CD4-positive, alpha-beta T cell (primary cell): Measurements from ENCODE around the gene ABCB6. TPM values are rescaled to one million over a fixed set of nuclear protein-coding genes. Genes with fewer than 3 reads are reported as not detected.

Experiments
- ATAC-seq: fragments of 200-7000 bp; cut with Tn5 transposase; one replicate; pipeline ENCODE4 v1.10.0; 2022; ENCODE audit warnings: mild to moderate bottlenecking; ENCODE audit not compliant: poor library complexity
- CTCF ChIA-PET: fragments of 350-600 bp; sonication (Branson Sonifier 250); formaldehyde crosslinking; loops from one replicate; lab custom pipeline; 2021; ENCODE audit warnings: antibody characterized with exemption, inconsistent platforms; lab: Charles Lee
- POLR2A ChIA-PET: fragments of 350-600 bp; sonication (Branson Sonifier 250); formaldehyde crosslinking; loops from one replicate; lab custom pipeline; 2021; ENCODE audit warnings: antibody characterized with exemption, inconsistent platforms; lab: Charles Lee
- DNase-seq, 14 experiments: peaks; one replicate each; pipeline ENCODE4 v3.0.0-alpha.2; 2013 to 2020; ENCODE audit warnings: mixed read lengths in 2 of 14
- H3K27ac ChIP-seq, 2 donors: one replicate each; pipeline versions ENCODE4 v1.5.1 to v1.7.0; 2013; ENCODE audit warnings: low read length in 2 of 2, low read depth in 1 of 2, mild to moderate bottlenecking in 1 of 2
- H3K27me3 ChIP-seq, 2 experiments: 1 replicate in 1 of 2; 2 replicates in 1 of 2; pipeline versions ENCODE4 v1.6.1 to v1.7.0; 2013; ENCODE audit warnings: low read length in 2 of 2, control low read depth in 1 of 2, mild to moderate bottlenecking in 1 of 2, moderate library complexity in 1 of 2; ENCODE audit not compliant: insufficient read depth in 2 of 2, control insufficient read depth in 1 of 2
- H3K36me3 ChIP-seq: one replicate; pipeline ENCODE4 v1.6.1; 2013; ENCODE audit warnings: low read length, control low read depth; ENCODE audit not compliant: insufficient read depth
- H3K4me1 ChIP-seq: one replicate; pipeline ENCODE4 v1.6.1; 2013; ENCODE audit warnings: low read length, control low read depth; ENCODE audit not compliant: insufficient read depth
- H3K4me3 ChIP-seq: one replicate; pipeline ENCODE4 v1.5.1; 2013; ENCODE audit warnings: mild to moderate bottlenecking, low read length, moderate library complexity
- H3K9me3 ChIP-seq, 2 experiments: 1 replicate in 1 of 2; 2 replicates in 1 of 2; pipeline versions ENCODE4 v1.6.1 to v1.7.0; 2013; ENCODE audit warnings: low read length in 2 of 2, mild to moderate bottlenecking in 2 of 2, control low read depth in 1 of 2, moderate library complexity in 1 of 2; ENCODE audit not compliant: control insufficient read depth in 1 of 2, insufficient read depth in 1 of 2
- H3K27ac Mint-ChIP-seq: one replicate; pipeline ENCODE4 v1.8.0; 2020; ENCODE audit warnings: mixed read lengths
- H3K27me3 Mint-ChIP-seq: one replicate; pipeline ENCODE4 v1.8.0; 2021; ENCODE audit warnings: mixed read lengths
- H3K36me3 Mint-ChIP-seq: one replicate; pipeline ENCODE4 v1.8.0; 2021; ENCODE audit warnings: low read depth, mixed read lengths
- H3K4me1 Mint-ChIP-seq: one replicate; pipeline ENCODE4 v1.8.0; 2021; ENCODE audit warnings: low read depth, mixed read lengths
- H3K4me3 Mint-ChIP-seq: one replicate; pipeline ENCODE4 v1.8.0; 2020; ENCODE audit warnings: mild to moderate bottlenecking, mixed read lengths
- H3K9me3 Mint-ChIP-seq: one replicate; pipeline ENCODE4 v1.8.0; 2020; ENCODE audit warnings: mixed read lengths
- intact Hi-C, 2 experiments: fragments of 100-400 bp; cut with DNase I in 1 of 2; cut with micrococcal nuclease in 1 of 2; formaldehyde crosslinking; loops; one replicate each; pipeline versions ENCODE4 v1.15.1 to v1.9.0; 2023 to 2025; cut with DNase I, micrococcal nuclease
- total RNA-seq, 174 experiments: library from RNA in 2 of 174; stranded (reverse) in 2 of 174; gene quantifications; one replicate each; pipeline ENCODE4 v1.2.3 and lab custom pipeline; 2021 to 2026
- TF ChIP-seq, protein P1 (sequence below): fragments of 200-600 bp; IDR thresholded peaks from one replicate; pipeline ENCODE4 v1.8.0; 2022; ENCODE audit warnings: antibody characterized with exemption, mild to moderate bottlenecking

The ABCB6 gene
- total RNA-seq, 2 experiments from 2014 or later, result 2.6 to 3.1 TPM

DNA sequence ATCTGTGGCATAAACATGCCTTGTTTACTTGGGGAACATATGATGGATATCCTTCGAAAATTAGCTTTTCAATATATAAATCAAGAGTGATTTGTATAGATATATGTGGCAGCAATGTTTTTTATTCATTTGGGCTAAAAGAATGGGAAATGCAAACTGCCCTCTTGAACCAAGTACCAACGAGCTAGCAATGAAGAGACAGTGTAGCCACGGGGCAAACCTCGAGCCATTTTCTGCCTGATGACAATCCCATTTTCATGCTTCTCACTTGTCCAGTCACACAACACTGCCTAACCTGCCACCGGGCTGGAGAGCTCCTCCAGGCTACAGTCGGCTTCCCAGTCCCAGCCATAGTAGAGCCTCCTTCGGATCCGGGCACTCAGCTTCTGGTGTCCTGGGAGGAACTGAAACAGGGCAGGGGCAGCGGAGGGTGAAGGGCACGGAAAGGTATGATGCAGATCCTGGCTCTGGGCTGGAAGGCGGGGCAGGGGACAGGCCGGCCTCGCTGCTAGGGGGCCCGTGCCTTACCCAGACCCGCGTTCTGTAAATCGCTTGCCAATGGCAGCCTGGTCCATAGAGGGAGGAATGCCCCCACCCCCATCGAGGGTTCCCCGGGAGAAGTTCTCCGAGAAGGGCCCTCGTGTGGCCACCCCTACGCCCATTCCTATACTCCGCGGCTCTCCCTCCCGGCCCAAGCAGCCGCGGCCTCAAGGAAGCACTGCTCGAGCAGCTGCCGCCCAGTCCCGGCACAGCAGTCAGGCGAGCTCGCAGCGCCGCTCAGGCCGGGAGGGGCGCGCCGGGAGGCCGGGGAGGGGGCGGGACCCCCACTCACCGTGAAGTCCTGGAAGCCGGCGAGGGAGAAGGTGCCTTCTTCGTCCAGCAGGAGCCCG is 42.6 kb downstream of the ABCB6 start:
- Mint-ChIP-seq H3K27ac (peak overlapping the region; percentile 99), H3K9me3 (no peaks in the 10 kb centered on the region), H3K36me3 (peaks cover 82% of the 10 kb centered on the region), H3K4me1 (peaks cover 68% of the 10 kb centered on the region), H3K27me3 (no peaks in the 10 kb centered on the region), H3K4me3 (peak overlapping the region; percentile 94)
- H3K9me3 ChIP-seq, result no peaks in the 10 kb centered on the region
- peak in 5 of 14 experiments; percentile 14 to 36 (median 24) for DNase-seq
- no peaks in the 10 kb centered on the region for H3K27me3 ChIP-seq
- H3K36me3 ChIP-seq, result peaks cover 51% of the 10 kb centered on the region
- TF ChIP-seq, protein P1, sequence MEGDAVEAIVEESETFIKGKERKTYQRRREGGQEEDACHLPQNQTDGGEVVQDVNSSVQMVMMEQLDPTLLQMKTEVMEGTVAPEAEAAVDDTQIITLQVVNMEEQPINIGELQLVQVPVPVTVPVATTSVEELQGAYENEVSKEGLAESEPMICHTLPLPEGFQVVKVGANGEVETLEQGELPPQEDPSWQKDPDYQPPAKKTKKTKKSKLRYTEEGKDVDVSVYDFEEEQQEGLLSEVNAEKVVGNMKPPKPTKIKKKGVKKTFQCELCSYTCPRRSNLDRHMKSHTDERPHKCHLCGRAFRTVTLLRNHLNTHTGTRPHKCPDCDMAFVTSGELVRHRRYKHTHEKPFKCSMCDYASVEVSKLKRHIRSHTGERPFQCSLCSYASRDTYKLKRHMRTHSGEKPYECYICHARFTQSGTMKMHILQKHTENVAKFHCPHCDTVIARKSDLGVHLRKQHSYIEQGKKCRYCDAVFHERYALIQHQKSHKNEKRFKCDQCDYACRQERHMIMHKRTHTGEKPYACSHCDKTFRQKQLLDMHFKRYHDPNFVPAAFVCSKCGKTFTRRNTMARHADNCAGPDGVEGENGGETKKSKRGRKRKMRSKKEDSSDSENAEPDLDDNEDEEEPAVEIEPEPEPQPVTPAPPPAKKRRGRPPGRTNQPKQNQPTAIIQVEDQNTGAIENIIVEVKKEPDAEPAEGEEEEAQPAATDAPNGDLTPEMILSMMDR, result no peak
- H3K4me1 ChIP-seq, result peaks cover 78% of the 10 kb centered on the region
- ChIA-PET POLR2A (interaction anchor here (0.6 to 5.5 kb wide), 31 partner anchors 9 to 503 kb away, joined by 3 to 139 read pairs (median 7); partner anchors contain the start of genes ABCB6, ANKZF1, ATG9A and DNAJB2), CTCF (interaction anchor here (0.7 to 4.0 kb wide), 7 partner anchors 16 to 196 kb away, joined by 3 to 19 read pairs (median 6); partner anchors contain the start of genes ABCB6, NHEJ1 and ZFAND2B)
- intact Hi-C loops, result loop anchor here (1.0 to 10.0 kb wide), 9 partner anchors 35 to 779 kb away; partner anchors contain the start of genes CTDSP1 (in 1 of the 2), DNAJB2 (in 1 of the 2), GLB1L (in 1 of the 2) and STK11IP (in 1 of the 2)
- H3K4me3 ChIP-seq, result peak overlapping the region; percentile 90
- ATAC-seq, result peak; percentile 13
- peak overlapping the region; percentile 78 to 97 for H3K27ac ChIP-seq

DNA sequence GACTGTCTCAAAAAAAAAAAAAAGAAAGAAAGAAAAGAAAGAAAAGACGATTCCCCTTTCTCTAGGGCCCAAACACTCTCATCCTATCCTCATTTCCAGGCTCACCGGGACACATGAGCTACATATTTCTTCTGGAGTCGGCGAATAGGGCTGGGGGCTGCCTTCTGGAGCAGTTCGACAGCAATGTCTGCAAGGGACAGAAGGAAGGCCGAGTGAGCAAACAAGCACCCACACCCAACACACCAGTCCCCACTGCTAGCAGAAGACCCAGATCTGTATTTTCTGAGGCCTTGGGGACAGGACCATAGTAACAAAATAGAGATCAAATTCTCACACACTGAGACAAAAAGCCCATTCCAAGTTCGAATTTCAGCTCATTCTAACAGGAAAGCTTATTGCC is 43.3 kb downstream of the ABCB6 start:
- POLR2A ChIA-PET, result interaction anchor here (0.7 to 5.5 kb wide), 15 partner anchors 10 to 212 kb away, joined by 3 to 139 read pairs (median 19); partner anchors contain the start of genes ABCB6, ANKZF1, ATG9A and DNAJB2
- intact Hi-C loops, result loop anchor here (5.0 to 10.0 kb wide), 7 partner anchors 72 to 778 kb away; partner anchors contain the start of genes CTDSP1 (in 1 of the 2), GLB1L (in 1 of the 2), STK11IP (in 1 of the 2) and STK16 (in 1 of the 2)
- CTCF ChIA-PET, result interaction anchor here (1.3 to 4.0 kb wide), 5 partner anchors 16 to 119 kb away, joined by 3 to 19 read pairs (median 10); partner anchors contain the start of genes NHEJ1 and ZFAND2B
- no peaks in the 10 kb centered on the region for H3K27me3 Mint-ChIP-seq
- Histone ChIP-seq H3K4me1 (peaks cover 76% of the 10 kb centered on the region), H3K36me3 (peaks cover 44% of the 10 kb centered on the region), H3K27ac (peak overlapping the region; percentile 78 to 97), H3K9me3 (no peaks in the 10 kb centered on the region), H3K27me3 (no peaks in the 10 kb centered on the region), H3K4me3 (peak overlapping the region; percentile 90)
- peaks cover 65% of the 10 kb centered on the region for H3K4me1 Mint-ChIP-seq
- peak overlapping the region; percentile 99 for H3K27ac Mint-ChIP-seq
- peaks cover 81% of the 10 kb centered on the region for H3K36me3 Mint-ChIP-seq
- H3K9me3 Mint-ChIP-seq, result no peaks in the 10 kb centered on the region
- ATAC-seq, result no peak
- TF ChIP-seq, protein P1, result no peak
- peak overlapping the region; percentile 94 for H3K4me3 Mint-ChIP-seq
- no peak for DNase-seq

DNA sequence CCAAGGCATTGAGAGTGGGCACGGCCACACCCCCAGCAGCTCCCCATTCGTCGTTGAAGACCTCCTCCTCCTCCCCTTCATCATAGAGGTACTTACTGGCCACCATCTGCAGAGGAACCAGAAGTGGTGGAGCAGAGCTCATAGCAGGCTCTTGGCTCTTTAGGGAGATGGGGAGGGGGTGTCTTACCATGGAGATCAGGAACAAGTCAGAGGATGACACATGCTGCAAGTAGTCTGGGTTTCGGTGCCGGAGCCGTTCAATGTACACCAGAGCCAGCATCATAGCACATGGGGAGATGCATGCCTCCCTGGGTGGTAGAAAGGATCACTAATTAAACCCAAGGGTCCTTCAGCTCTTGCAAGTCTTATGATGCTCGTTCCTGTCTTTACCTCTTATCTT is 44.0 kb downstream of the ABCB6 start:
- Mint-ChIP-seq H3K4me1 (peaks cover 58% of the 10 kb centered on the region), H3K27ac (peak overlapping the region; percentile 99), H3K9me3 (no peaks in the 10 kb centered on the region), H3K27me3 (no peaks in the 10 kb centered on the region), H3K36me3 (peaks cover 74% of the 10 kb centered on the region), H3K4me3 (peak overlapping the region; percentile 63)
- ChIA-PET CTCF (interaction anchor here (2.4 to 4.0 kb wide), 2 partner anchors 15 to 37 kb away, joined by 12 to 19 read pairs; partner anchors contain the start of gene NHEJ1), POLR2A (interaction anchor here (0.8 to 5.5 kb wide), 5 partner anchors 33 to 105 kb away, joined by 3 to 139 read pairs (median 9); partner anchors contain the start of genes ANKZF1, ATG9A, DNAJB2 and TUBA4A)
- Histone ChIP-seq H3K4me1 (peaks cover 69% of the 10 kb centered on the region), H3K9me3 (no peaks in the 10 kb centered on the region), H3K4me3 (no peak overlapping the region), H3K36me3 (peaks cover 38% of the 10 kb centered on the region), H3K27me3 (no peaks in the 10 kb centered on the region), H3K27ac (no peak overlapping the region)
- no peak for DNase-seq
- no peak for ATAC-seq
- TF ChIP-seq, protein P1, result no peak
- intact Hi-C loops, result loop anchor here (5.0 to 10.0 kb wide), 7 partner anchors 72 to 778 kb away; partner anchors contain the start of genes CTDSP1 (in 1 of the 2), GLB1L (in 1 of the 2), STK11IP (in 1 of the 2) and STK16 (in 1 of the 2)
